GM18511 (cell line): ENCODE data around the gene ESYT3.

Source experiments
- ATAC-seq: cut with Tn5 transposase; IDR thresholded peaks from one replicate; pipeline ENCODE4 v1.9.1; 2021; ENCODE audit warnings: mild to moderate bottlenecking, moderate library complexity; ENCODE audit not compliant: unreplicated experiment

Gene ESYT3

DNA sequence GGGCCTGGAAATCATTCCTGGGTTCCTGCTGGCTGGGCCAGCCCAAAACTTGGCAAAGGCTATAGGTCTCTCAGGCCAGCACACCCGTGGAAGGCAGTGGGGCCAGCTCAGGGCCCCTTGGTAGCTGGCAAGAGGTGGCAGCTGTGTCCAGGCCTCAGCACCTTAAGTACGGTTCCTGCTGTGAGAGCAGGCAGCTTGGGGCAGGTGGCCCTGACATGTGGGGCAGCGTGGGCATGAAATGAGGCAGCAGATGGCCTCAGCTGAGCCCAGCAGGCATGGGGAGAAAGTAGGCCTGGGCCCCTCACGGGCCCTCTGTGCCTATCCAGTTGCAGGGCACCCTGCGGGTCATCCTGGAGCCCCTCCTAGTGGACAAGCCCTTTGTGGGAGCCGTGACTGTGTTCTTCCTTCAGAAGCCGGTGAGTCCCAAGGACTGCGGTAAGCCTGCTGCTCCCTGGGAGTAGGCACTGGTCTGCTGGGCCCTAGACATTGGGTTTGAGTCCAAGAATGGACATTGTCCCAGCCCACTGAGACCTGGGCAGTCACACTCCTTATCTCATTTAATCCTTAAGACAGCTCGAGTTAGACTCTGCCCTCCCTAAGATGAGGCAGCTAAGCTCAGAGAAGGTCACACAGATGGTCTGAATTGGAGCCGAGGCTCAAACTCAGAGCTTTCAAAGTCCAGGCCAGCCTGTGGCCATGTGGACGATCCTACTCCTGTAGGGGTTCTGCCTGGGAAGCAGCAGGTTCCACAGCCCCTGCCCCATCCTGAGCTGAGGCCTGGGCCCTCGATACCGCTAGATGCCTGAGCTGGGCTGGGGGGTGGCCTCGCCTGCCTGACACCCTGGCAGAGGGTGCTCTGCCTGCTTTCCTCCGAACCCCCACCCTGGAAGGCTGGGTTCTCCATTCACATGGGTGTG is 25.5 kb downstream of the ESYT3 start:
- ATAC-seq: no peak

DNA sequence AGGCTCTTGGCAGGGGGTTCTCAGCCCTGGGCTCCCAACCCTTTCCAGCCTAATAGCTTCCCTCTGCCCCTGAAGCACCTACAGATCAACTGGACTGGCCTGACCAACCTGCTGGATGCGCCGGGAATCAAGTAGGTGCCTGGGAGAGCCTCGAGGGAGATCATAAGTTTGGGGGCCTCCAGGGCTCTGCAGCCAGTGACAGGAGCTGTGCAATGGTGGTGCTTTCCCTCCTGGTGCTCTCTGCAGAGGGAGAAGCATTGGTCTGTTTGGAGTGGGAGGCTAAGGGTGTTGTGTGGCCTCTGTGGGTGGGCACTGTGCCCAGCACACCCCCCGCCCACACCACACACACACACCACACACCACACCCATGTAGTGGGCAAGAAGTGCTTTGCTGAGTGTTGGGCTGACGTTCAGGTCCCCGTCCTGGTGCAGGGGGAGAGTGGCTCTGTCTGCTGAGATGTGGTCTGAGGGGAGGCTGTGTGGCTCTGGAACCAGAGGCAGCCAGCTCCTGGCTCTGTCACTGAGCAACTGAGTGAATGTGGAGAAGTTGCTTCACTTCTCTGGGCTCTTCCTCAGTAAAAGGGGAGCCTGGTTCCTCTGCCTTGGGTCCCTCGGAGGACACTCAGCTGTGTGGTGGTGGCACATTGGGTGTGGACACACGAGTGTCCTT is 26.3 kb downstream of the ESYT3 start:
- ATAC-seq: no peak

DNA sequence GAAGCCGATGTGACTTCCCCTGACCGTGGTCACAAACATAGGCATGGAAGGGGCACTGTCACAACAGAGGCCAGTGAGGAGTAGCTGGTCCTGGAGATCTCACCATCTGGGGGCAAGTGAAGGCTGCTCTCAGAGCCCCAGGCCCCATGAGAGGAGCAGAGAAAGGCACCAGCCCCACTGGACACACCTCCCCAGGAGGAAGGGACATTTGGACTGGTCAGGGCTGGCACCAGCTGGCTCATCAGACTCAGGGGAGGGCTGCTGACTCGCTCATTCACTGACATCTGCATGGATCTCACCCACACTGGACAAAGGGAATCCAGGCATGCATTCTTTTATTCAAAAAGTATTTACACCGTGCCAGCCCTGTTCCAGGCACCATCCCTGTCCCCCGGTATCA is 26.8 kb downstream of the ESYT3 start:
- no peak for ATAC-seq

DNA sequence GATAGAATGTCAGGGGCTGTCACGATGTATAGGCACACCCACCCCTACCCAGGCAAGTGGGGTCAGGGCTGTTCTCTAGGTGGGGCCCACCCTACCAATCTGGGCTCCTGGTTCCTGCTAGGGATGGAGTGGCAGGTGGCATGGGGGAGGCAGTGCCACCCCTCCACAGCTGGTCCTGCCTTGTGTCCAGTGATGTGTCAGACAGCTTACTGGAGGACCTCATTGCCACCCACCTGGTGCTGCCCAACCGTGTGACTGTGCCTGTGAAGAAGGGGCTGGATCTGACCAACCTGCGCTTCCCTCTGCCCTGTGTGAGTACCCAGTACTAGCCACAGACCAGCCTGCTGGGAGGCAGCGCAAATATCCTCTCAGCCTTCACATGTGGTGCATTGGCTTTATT is 27.5 kb downstream of the ESYT3 start:
- no peak for ATAC-seq

- no peak for ATAC-seq
These were observed 29.5 kb downstream of the ESYT3 start for GRCh38 chr3:138463724-138464490.

- ATAC-seq: no peak
These were observed 30.1 kb downstream of the ESYT3 start for GRCh38 chr3:138464491-138464860.

DNA sequence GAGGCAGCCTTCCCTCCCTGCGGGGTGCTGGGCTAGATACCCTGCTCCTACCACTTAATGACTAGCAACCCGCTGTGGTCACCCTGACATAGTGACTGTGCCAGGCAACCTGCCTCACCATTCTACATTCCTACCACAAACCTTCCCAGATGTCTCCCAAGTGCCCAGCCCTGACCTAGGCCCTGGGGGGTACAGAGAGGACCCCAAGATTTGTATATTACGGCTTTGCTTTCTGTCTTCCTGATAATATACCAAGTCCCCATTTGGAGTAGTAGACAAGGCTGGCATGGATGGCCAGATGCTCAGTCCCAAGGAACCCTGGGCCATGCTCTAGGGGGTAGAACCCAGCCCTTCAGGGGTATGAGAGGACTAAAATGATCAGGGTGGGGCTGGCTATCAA is 31.0 kb downstream of the ESYT3 start:
- no peak for ATAC-seq

DNA sequence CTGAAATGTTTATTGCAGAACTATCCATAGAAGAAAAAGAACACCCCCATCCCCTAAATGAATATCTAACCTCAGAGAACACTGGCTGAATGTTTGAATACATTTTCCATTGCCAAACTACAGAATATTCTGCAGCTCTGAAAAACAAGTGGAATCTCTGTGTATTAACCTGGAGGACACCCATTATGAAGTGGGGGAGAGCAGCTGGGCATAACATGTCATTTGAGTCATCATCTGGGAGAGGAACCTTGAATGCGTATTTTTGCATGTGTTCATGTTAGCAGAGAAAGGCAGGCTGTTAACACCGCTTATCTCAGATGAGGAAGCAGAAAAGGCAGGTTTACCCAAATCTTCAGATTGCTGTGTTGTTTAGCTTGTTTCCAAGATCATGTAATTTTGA is 31.5 kb downstream of the ESYT3 start:
- ATAC-seq: no peak

DNA sequence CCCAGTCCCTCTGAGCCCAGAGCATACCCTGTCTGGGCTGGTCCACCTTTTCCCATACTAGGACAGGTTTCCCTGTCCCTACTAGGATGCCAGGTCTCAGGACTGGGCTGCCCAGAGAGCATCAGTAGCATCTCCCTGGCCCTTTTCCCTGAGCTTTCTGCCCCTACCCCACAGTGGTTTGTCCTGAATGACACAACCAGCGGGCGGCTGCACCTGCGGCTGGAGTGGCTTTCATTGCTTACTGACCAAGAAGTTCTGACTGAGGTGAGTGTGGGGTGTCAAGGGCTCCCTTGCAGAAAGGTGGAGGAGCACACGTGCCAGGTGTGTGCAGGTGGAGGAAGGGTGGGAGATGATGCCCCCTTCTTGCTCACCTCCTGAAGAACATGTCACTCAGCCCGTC is 33.5 kb downstream of the ESYT3 start:
- ATAC-seq: no peak

- no peak for ATAC-seq
These were observed 34.0 kb downstream of the ESYT3 start for GRCh38 chr3:138468451-138468850.

DNA sequence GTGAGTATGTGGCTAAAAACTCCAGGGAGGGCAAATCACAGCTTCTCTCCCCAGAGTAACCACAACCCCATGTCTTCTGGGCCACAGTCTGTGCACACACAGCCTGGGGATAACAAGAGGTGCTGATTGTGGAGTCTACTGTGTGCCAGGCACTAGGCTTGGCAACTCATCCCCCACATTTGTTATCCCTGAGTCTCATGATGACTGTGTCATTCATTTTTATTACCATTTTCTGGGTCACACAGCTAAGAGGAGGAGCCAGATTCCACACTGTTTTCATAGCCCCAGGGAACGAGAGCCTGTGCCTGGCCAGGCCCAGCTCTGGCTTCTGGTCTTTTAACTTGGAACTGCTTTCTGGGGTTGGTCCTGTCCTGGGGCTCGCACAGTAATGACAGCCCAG is 34.5 kb downstream of the ESYT3 start:
- no peak for ATAC-seq

- no peak for ATAC-seq
These were observed 35.5 kb downstream of the ESYT3 start for GRCh38 chr3:138469874-138470273.

- no peak for ATAC-seq
These were observed 36.3 kb downstream of the ESYT3 start for GRCh38 chr3:138470687-138471086.

- no peak for ATAC-seq
These were observed 37.1 kb downstream of the ESYT3 start for GRCh38 chr3:138471481-138471880.

- ATAC-seq: no peak
These were observed 37.9 kb downstream of the ESYT3 start for GRCh38 chr3:138472141-138472825.

GRCh38 chr3:138473391-138473790 is 39.0 kb downstream of the ESYT3 start:
- ATAC-seq: no peak

GRCh38 chr3:138474163-138474562 is 39.7 kb downstream of the ESYT3 start:
- no peak for ATAC-seq

DNA sequence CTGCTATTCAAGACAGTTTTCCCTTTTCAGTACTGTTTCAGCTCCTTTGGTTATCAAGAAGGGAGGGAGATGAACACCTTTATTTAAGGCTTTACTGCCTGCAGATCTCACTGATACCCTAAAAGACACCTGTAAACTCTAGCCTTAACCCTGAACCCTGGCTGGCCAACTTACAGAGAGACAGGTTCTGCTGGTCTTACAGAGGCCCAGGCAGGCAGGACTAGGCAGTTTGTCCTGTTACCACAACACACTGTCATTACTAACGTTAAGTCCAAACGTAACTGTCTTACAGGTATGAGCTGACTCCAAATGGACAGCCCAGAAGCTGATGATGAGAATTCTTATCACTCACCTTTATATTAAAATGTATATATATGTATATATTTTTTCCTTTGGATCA is 42.1 kb downstream of the ESYT3 start:
- no peak for ATAC-seq

DNA sequence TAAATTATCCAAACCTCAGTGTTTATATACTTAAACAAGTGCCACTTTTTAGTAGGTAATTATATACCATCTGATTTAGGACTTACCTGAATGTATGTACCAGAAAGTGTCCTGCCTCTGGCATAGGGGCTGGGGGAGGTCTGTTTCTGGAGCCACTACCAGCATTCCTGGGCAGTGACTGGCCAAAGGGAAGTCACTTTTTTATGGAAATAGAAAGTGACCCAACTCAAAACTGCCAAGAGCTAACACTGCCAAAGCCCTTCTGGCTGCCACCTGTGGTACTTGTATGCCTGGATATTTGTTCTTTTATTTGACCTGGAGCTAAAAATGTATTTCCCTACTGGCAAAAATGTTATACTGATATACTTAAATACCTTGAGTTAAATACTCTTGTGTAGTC is 42.7 kb downstream of the ESYT3 start:
- ATAC-seq: no peak

GRCh38 chr3:138477801-138478200 is 43.4 kb downstream of the ESYT3 start:
- ATAC-seq: no peak

DNA sequence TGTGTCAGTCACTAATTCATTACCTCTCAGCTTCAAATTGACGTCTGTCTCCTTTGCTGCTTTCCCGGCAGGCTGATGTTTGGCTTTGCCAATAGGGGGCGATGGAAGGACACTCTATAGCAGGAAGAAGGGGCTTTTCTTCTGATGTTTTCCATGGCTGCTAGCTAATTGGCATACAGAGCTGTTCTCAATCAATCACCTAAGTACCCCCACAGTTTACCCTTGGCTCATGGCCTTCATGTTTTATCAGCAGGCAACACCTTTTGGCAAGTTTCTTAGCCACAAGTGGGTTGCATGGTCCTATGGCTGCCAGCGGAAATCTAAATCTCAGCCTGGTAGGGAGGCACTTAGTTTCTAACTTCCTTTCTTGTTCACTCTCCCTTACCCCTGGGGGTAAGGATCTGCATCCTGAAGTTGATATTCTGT is 45.0 kb downstream of the ESYT3 start:
- peak; percentile 63 for ATAC-seq
